GF-D8 (cell line): ENCODE results near the gene FSCN2.

ENCODE experiments used
- DNase-seq: peaks from one replicate; lab custom pipeline; 2025; lab: John Stamatoyannopoulos, UW

Gene FSCN2

GRCh38 chr17:81489998-81490992 is 37.9 kb upstream of the FSCN2 start:
- DNase-seq: no peak

- no peak for DNase-seq
Observed at GRCh38 chr17:81491181-81491581, 37.0 kb upstream of the FSCN2 start.

GRCh38 chr17:81491761-81492160 is 36.4 kb upstream of the FSCN2 start:
- DNase-seq: no peak

- DNase-seq: no peak
Observed at GRCh38 chr17:81492202-81492601, 36.0 kb upstream of the FSCN2 start.

GRCh38 chr17:81492706-81493105 is 35.5 kb upstream of the FSCN2 start:
- DNase-seq: no peak

- no peak for DNase-seq
Observed at GRCh38 chr17:81493198-81494038, 34.8 kb upstream of the FSCN2 start.

GRCh38 chr17:81494626-81495377 is 33.4 kb upstream of the FSCN2 start:
- no peak for DNase-seq

GRCh38 chr17:81498953-81499600 is 29.1 kb upstream of the FSCN2 start:
- DNase-seq: no peak

- DNase-seq: no peak
Observed at GRCh38 chr17:81499601-81499970, 28.6 kb upstream of the FSCN2 start.

- DNase-seq: no peak
Observed at GRCh38 chr17:81500047-81500446, 28.1 kb upstream of the FSCN2 start.

GRCh38 chr17:81502471-81503017 is 25.6 kb upstream of the FSCN2 start:
- DNase-seq: no peak

GRCh38 chr17:81503619-81504018 is 24.6 kb upstream of the FSCN2 start:
- DNase-seq: no peak

- DNase-seq: no peak
Observed at GRCh38 chr17:81508639-81509206, 19.5 kb upstream of the FSCN2 start.

- DNase-seq: no peak
Observed at GRCh38 chr17:81509207-81509971, 18.8 kb upstream of the FSCN2 start.

GRCh38 chr17:81509972-81510784 is 18.0 kb upstream of the FSCN2 start:
- no peak for DNase-seq

GRCh38 chr17:81510785-81511553 is 17.2 kb upstream of the FSCN2 start:
- no peak for DNase-seq

- DNase-seq: no peak
Observed at GRCh38 chr17:81511554-81511803, 16.7 kb upstream of the FSCN2 start.

GRCh38 chr17:81511804-81512561 is 16.2 kb upstream of the FSCN2 start:
- no peak for DNase-seq
